ENCODE data around the gene PARD3.

The PARD3 gene

DNA sequence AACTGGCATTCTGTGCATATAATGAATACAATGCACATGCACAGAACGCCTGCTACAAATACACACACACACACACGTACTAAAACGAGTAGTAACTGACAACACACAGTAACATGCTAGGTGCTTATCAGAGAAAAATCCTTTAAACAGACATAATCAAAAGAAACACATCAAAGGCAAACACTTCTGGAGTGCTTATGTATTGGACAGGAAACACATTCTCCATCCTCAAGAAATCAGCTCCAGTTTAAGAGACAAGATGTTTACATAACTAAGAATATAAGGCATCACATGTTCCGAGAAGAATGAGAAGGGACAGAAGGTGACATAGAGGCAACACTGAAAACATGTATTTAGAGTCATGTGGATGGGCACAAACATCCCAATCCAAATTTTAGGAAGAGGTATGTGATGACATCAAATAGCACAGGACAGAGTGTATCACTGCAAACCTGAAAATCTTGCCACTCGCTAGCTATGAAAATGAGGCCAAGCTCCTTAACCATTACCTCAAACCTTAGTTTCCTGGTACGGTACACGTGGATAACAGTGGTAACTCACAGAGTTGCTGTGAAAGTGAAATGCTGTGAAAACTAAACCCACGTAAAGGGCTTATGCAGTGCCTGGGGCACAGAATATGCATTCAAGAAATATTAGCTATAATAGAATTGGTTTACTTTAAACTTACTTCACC is 619.6 kb downstream of the PARD3 start:
- no peak for DNase-seq

DNA sequence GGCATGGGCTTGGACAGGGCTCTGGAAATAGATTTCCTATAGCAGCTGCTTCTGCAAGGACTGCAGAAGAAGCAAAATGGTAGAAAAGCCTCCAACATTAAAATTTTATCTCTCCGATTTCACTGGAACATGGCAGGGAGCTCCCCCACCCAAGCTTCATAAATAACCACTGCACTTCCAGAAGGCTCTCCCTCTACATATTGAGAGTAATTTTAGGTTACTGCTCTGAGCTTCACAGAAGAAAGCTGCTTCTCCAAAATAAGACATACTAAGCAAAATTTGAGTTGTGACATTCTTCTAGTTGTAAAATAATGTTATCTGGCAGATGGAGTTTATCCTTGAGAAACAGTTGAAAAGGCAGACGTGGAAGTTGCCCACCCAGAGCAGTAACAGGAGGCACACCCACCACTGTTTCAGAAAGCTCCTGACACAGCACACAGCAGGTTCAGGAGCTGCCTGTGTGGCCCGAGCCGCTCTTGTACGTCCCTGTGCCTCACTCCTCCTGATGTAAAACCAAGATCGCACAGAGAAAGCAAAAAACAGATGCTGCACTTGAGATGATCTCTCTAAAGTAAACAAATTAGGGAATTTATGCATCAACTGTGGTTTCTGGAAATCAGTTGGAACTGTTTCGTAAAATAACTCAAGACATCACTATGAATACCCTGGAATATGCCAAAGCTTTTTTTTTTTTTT is 621.0 kb downstream of the PARD3 start:
- peak; percentile 52 for DNase-seq

- DNase-seq = no peak
Observed at GRCh38 chr10:34192646-34193045, 622.5 kb downstream of the PARD3 start.

- DNase-seq = no peak
Observed at GRCh38 chr10:34191406-34191805, 623.7 kb downstream of the PARD3 start.

GRCh38 chr10:34190580-34190979 is 624.5 kb downstream of the PARD3 start:
- DNase-seq = no peak

DNA sequence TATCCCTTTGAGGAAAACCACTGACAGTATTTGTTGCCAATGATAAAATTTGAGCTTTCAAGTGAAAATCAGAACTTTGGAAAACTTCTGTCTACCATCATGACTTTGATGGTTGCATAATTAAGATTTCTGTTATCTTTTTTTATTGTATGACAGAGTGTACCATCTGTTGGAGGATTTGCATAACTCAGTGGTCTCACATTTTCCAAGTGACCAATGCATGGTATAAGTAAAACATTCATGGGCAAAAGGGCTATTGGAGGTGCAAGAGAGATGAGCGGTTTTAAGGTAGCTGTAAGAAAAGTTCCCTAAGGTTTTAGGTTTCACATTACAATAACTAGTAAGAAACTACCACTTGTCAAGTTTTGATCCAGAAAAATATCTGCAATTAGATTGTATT is 625.3 kb downstream of the PARD3 start:
- DNase-seq = no peak

DNA sequence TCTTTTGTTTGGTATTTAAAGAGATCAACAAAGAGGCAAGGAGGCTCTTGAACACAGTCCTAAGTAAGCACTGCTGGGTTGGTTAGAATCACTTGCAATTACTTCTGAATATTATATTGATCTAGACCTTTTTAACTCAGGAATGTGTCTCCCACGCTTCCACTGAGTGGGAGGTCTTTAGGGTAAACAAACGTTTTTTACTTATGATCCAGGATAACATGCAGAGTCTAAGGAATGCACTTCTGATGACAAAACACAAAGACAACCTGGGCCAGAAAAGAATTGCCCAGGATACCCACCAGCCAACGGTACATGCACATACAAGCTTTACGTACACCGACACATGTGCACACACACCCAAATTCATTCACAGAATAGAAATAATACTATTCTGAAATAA is 626.9 kb downstream of the PARD3 start:
- DNase-seq = no peak

DNA sequence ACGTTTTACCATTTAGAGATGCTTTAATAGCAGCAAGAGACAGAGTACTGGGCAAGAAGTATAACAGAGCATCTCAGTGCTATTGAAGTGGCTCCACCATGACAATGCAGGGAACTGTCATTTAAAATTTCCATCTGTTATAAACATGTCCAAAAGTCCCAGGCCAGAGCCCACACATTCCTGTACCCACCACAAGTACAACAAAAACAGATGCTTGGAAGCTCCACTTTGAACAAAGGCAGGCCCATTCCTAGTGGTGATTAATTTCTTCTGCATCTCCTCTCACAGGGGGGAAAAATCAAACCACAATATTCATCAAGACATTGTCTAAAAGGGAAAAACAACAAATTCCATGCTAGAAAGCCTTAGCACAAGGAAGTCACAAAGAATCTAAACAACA is 627.9 kb downstream of the PARD3 start:
- DNase-seq = no peak

GRCh38 chr10:34186745-34187144 is 628.4 kb downstream of the PARD3 start:
- DNase-seq = no peak

DNA sequence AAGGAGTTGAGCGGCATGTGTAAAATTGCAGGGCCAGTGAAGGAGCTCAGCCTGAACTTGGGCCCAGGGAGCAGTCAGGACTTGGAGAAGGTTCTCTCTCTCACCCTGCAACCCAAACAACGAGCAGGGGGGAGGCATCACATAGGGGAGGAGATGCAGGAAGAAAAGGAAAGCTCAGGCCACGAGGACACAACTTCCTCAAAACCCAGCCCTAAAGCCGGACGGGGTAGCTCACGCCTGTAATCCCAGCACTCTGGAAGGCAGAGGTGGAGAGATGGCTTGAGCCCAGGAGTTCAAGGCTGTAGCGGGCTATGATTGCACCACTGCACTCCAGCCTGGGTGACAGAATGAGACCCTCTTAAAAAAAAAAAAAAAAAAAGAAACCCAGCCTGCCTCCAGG is 629.1 kb downstream of the PARD3 start:
- no peak for DNase-seq

- no peak for DNase-seq
Observed at GRCh38 chr10:34184939-34185386, 630.1 kb downstream of the PARD3 start.

DNA sequence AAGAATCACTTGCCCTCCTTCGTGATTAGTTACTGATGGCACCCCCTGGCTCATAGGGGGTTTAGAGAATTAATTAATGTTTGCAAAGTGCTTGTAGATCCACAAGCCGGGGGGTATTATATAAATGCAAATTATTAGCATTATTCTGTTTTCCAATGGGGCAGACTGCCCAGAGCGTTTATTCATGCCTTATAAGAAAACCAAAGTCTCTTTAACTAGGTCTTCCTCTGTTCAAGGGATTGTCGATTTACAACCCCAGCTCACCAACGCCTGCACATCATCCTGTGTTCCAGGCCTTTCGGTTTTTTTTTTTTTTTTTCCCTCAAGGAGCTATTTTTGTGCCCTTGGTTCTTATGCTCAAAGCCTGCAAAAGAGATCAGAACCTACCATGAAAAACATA is 630.7 kb downstream of the PARD3 start:
- no peak for DNase-seq

DNA sequence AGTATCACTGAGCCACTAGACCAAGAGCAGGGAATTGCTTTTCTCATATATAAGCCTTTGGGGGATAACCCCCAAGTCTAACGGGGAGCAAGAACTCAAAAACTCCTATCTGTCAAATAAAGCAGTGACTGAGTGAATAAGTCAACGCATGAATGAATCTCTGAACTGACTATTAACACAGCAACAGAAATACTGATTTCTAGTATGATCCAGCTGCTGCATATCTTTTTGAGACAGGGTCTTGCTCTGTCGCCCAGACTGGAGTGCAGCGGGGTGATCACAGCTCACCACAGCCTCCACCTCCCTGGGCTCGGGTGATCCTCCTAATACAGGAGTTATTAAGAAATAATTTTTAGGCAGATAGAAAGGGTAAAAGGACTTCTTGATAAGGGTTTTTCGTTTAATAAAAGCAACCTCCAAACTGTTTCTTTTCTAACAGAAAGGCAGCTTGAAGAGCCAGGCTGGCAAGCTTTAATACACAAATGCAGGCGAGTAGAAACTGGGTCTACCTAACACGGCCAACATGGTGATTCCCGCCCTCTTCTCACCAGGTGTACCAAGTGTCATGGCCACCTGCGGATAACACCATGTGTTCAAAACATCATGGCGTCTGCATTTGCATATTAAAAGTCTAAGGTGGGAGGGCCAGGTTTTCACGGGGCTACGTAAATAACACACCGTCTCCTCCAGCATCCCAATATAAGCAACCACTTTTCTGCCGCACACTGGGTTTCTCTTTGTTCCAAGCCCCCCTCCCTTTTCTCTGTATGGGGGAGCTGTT is 631.9 kb downstream of the PARD3 start:
- no peak for DNase-seq

GRCh38 chr10:34181553-34182300 is 633.4 kb downstream of the PARD3 start:
- peak; percentile 64 for DNase-seq

GRCh38 chr10:34180749-34181148 is 634.3 kb downstream of the PARD3 start:
- DNase-seq = no peak

DNA sequence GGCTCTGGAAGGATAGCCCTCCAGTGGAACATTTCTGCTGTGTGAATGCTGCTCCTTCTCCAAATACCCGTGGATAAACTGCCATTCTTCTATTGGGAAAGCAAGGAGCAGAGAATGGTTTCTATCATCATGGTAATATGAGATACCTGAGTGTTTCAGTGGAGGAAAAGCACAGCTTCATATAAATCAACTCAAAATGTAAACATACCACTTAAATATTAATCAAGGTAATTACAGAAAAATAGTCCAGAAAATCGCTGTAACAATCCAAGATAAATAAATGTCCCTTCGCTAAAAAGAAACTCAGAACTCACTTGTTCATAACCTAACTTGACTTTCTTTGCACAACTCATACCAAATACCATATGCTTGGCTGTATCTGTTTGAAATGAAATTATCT is 635.8 kb downstream of the PARD3 start:
- no peak for DNase-seq

- no peak for DNase-seq
Observed at GRCh38 chr10:34178756-34179155, 636.3 kb downstream of the PARD3 start.

- no peak for DNase-seq
Observed at GRCh38 chr10:34178196-34178595, 636.9 kb downstream of the PARD3 start.

- DNase-seq = no peak
Observed at GRCh38 chr10:34177445-34177844, 637.7 kb downstream of the PARD3 start.

DNA sequence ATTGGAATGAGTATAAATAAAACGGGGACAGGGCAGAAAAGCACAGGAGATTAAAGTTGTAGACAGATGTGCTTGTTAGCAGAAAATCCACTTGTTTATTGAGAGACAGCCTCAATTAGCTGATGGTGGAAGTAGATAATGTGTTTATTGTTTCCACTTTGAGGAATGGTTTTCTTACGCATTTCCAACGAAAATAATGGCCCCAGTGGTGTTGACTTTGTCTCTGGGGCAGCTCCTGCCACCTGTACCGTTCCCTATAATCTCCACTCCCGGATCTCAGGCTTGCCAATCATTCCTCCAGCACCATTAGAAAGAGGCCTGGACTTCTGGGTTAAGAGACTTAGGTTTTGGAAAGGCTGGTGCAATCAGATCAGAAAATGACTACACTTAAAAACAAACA is 638.7 kb downstream of the PARD3 start:
- no peak for DNase-seq

GRCh38 chr10:34175121-34175520 is 640.0 kb downstream of the PARD3 start:
- DNase-seq = no peak

DNA sequence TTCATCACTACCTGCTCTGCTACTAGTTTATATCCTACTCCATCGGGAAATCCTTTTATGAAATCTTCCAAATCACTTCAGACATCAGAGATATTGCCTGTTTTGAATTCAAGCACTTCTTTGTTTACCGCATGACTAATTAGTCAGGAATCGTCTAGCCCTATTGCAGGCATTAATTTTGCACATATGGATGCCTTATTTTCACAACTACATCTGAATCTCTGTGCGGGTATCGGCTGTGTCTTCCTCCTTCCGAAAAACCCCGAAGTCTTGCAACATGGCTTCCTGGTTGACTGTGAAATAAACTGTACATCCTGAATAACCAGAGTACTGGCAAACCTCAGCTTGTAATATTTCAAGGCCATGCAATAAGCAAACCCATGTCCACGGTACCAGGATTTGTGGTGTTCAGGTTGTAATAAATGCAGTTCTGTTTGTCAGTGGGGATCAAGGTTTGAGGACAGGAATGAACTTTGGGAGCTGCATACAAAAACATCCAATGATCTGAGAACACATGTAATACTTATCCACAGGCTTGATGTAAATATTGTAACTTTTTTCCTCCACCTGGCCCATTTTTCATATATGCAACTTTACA is 642.1 kb downstream of the PARD3 start:
- DNase-seq = no peak

Data from right hindlimb (tissue), 1 donor.